Mesenteric fat pad (tissue), 1 donor: ENCODE data around the gene BCKDHB. TPM values are rescaled to one million over a fixed set of nuclear protein-coding genes. Genes with fewer than 3 reads are reported as not detected.
"Not testable (repeated sequence)": the region's sequence is repeated elsewhere in the genome, so short reads cannot be mapped to it uniquely, and the experiment has no call there.

Experiments
- DNase-seq: peaks from one replicate; pipeline ENCODE4 v3.0.0-alpha.2; 2020; ENCODE audit warnings: low spot score
- total RNA-seq: library from RNA; stranded (reverse); fragmentation: NEBNext Ultra II Directional; extraction: Animal tissue kit (Norgen Biotek cat#: 25700); gene quantifications from one replicate; pipeline ENCODE4 v1.2.1, GENCODE V29; 2021
- donor health status: DM: yes; HTN: yes; CAD: no.

Gene BCKDHB
- total RNA-seq, 1 donor from 2014 or later, result 18.2 TPM

- DNase-seq, result no peak
Measured at GRCh38 chr6:80205404-80205803, 98.9 kb downstream of the BCKDHB start.

- DNase-seq, result no peak
Measured at GRCh38 chr6:80206758-80207157, 100.3 kb downstream of the BCKDHB start.

- DNase-seq, result no peak
Measured at GRCh38 chr6:80209430-80209829, 103.0 kb downstream of the BCKDHB start.

GRCh38 chr6:80210618-80211017, 104.1 kb downstream of the BCKDHB start:
- no peak for DNase-seq

GRCh38 chr6:80211286-80211685, 104.8 kb downstream of the BCKDHB start:
- no peak for DNase-seq

- DNase-seq, result not testable (repeated sequence)
Measured at GRCh38 chr6:80211890-80212289, 105.4 kb downstream of the BCKDHB start.

GRCh38 chr6:80214436-80215022, 108.1 kb downstream of the BCKDHB start:
- no peak for DNase-seq

- DNase-seq, result no peak
Measured at GRCh38 chr6:80215063-80215462, 108.6 kb downstream of the BCKDHB start.

GRCh38 chr6:80217794-80218193, 111.3 kb downstream of the BCKDHB start:
- no peak for DNase-seq

- no peak for DNase-seq
Measured at GRCh38 chr6:80223743-80224212, 117.3 kb downstream of the BCKDHB start.

GRCh38 chr6:80226151-80226550, 119.7 kb downstream of the BCKDHB start:
- no peak for DNase-seq

- no peak for DNase-seq
Measured at GRCh38 chr6:80226699-80227098, 120.2 kb downstream of the BCKDHB start.

GRCh38 chr6:80227545-80228105, 121.2 kb downstream of the BCKDHB start:
- no peak for DNase-seq

- DNase-seq, result no peak
Measured at GRCh38 chr6:80233262-80233661, 126.8 kb downstream of the BCKDHB start.

- DNase-seq, result no peak
Measured at GRCh38 chr6:80233958-80234357, 127.5 kb downstream of the BCKDHB start.

- no peak for DNase-seq
Measured at GRCh38 chr6:80234401-80234800, 127.9 kb downstream of the BCKDHB start.

GRCh38 chr6:80234908-80235307, 128.4 kb downstream of the BCKDHB start:
- no peak for DNase-seq

GRCh38 chr6:80235647-80236046, 129.2 kb downstream of the BCKDHB start:
- no peak for DNase-seq

GRCh38 chr6:80238754-80239153, 132.3 kb downstream of the BCKDHB start:
- DNase-seq, result not testable (repeated sequence)

- DNase-seq, result no peak
Measured at GRCh38 chr6:80245043-80245442, 138.6 kb downstream of the BCKDHB start.

GRCh38 chr6:80249897-80250296, 143.4 kb downstream of the BCKDHB start:
- no peak for DNase-seq

- no peak for DNase-seq
Measured at GRCh38 chr6:80250391-80250997, 144.0 kb downstream of the BCKDHB start.

- DNase-seq, result no peak
Measured at GRCh38 chr6:80251321-80251720, 144.8 kb downstream of the BCKDHB start.
